HK-2 (cell line): Measurements from ENCODE around the gene NRG2.

ENCODE experiments used
- DNase-seq: peaks from one replicate; pipeline ENCODE4 v3.0.0-alpha.2; 2018; ENCODE audit not compliant: unreplicated experiment

The NRG2 gene

DNA sequence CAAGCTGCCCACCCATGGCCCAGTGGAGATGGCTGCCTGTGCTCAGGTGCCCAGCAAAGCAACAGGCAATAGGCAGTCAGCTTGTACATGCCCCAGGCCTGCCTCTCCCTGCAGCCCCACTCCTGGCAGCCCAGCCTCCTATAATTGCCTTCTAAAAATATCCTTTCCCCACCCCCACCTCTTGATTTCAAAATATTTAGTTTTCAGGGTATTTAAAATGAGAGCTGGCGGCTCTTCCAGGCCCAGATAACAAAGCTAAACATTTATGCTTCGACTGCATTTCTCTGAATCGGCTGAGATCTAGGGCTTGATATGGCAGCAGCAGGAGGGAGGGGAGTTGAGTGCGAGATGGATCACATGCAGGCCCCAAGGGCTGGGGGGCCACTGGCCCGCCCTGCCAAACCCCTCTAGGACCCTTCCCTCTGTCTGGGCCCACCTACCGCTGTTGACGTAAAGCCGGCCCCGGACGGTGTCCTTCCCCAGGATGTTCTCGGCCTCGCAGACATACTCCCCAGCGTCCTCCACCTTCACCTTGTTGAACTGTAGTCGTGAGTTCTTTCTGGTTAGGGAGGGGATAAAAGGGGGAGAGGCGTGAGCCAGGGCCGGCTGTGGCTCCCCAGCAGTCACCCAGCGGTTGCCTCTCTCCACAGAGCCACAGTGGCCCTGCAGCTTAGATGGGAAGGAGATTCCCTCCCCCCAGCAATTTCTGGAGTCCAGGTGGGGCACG lies 162.5 kb downstream of the NRG2 start:
- no peak for DNase-seq

- no peak for DNase-seq
Measured at GRCh38 chr5:139878093-139878492, 165.0 kb downstream of the NRG2 start.

DNA sequence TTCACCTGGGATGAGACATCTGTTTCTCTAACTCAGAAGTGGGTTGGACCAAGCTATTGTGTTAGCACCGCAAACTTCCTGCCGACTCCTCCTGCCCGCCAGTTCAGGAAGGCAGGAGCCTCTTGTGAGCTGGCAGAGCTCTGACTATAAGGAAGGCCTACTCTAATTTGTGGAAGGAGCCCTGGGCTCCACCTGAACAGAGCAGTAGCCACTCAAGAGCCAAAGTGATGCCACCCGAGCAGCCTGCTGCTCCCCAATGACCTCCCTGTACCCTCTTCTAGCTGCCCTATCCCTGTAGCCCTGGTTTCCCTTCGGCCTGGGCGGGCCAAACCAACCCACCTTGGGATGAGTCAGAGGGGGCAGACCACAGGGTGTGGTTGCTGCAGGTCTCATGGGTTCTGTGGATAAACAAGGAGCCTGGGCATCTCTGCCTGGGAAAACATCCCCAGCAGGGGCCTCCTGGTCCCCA lies 165.9 kb downstream of the NRG2 start:
- DNase-seq = no peak

DNA sequence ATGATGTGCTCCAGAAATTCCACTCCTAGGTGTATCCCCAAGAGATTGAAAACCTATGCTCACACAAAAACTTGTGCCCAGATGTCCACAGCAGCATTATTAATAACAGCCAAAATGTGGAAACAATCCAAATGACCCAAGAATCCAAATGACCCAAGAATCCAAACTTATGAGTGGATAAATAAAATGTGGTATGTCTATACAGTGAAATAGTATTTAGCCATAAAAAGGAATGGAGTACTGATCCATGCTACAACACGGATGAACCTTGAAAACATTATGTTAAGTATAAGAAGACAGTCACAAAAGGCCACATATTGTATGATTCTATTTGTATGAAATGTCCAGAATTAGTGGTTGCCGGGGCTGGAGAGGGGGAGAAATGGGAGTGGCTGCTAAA lies 167.1 kb downstream of the NRG2 start:
- no peak for DNase-seq

DNA sequence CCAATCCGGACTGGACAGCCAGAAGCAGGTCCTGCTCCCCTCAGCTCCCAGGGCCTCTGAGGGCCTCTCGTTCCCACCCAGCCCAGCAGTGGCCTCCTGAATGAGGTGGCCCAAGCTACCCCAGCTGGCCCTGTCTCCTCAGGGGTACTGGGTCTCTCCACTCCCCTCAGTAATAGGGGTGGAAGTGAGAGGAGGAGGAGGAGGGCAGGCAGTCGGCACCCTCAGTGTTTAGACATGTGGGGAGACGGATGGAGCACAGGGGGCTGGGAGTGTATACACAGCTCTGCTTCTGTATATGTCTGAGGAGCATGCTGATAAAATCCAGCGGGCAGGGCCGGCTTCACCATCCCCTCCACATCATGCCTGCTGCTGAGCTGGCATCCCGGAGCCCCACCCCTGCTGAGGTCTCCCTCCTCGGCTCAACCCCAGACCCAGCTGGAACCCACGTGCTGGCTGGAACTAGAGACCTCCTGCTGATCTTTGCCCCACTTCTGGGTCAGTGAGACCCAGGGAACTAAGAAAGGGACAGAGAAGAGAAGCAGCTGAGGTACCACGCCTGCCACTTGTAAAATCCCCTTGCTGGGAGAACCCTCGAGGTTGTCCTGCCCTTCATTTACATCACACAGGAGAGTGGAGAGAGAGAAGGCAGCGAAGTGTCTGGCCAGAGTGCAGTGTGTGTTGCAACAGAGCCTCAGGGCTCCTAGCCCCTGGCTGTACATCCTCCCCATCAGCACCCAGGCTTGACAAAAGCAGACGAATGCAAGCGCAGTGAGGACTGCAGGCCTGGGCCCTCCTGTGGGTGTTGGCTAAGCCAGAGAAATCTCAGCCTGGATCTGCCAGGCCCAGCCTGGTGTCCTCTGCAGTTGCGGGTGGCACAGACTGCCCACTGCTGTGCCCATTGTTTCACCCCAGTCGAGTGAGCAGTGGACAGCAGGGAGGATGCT lies 170.0 kb downstream of the NRG2 start:
- DNase-seq = no peak

DNA sequence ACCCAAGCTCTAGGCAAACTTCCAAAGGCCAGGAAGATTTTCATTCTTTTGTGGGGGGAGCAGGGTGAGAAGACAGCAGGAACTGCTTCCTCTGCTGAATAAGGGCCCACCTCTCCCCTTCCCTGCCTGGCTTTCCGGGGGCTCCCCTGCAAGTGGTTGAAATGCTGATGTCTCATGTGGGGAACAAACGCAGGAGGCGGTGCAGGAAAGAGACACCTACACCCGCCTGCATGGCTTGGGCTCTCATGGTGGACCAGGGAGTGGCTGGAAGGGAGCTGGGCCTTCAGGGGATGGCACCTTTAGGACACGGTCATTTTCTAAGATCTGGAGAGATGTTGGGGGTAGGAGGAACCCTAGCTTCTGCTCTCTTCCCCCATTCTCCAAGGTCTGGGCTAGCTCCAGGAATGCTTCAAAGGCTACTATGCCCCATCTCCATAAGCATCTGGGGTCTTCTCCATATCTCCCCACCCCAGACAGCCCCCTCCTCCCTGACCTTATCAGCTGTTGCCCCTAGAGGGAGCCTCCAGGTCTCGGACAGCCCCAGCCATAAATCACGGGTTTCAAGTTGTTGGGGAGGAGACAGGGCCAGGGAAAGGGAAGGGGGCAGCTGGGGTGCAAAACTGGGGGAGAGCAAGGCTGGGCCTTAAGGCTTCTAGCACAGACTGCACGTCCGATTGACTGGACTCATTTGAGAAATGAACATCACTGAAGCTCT lies 170.9 kb downstream of the NRG2 start:
- no peak for DNase-seq

GRCh38 chr5:139871614-139872013 lies 171.5 kb downstream of the NRG2 start:
- no peak for DNase-seq

DNA sequence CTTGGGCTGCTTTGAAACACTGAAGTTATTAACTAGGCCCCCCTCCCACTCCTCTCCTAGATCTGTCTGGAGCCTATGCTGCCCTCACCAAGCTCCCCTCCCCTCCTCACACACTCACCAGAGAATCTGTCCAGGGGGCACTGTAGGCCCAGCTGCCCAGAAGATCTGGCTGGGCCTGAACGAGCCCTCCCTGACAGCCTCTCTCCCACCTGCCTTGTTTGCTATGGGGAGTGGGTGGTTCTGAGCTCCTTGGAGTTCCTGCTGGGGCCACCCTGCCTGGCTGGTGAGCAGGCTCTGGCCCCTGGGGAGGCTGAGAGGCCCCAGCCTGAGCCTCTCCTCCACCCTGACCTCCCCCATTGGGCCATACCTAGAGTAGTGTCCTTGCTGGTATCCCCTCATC lies 172.4 kb downstream of the NRG2 start:
- no peak for DNase-seq

DNA sequence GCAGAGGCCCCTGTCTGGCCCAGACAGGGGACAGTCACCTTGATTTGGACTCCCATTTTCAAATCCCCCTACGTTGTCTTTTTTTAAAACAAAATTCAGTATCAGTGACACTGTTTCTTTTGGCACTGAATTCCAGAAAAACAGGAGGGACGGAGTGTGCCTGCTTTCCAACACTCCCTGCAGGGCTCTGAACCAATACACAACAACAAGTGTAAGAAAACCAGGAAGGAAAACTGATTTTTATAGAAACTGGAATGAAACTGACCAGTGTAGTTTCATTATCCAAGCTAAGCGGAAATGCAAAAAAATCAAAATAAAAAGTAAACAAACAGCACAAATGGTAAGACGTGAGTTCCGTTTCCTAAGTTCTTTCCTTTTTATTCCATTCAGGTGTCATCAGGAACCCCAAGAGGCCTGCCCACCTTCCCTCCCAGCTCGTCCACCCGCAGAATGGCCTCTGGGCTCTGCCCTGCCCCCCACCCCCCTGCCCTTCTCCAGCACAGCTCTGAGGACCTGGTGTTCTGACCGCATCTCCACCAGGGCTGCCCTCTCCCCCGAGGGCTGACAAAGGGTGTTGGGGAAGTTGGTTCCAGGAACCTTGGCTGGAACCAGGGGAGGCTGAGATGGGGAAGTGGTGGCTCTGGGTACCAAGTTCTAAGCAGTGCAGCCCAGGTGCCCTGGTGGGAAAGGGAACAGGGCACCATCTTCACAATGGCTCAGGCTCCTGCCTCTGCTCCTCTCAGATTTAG lies 173.9 kb downstream of the NRG2 start:
- DNase-seq = no peak

DNA sequence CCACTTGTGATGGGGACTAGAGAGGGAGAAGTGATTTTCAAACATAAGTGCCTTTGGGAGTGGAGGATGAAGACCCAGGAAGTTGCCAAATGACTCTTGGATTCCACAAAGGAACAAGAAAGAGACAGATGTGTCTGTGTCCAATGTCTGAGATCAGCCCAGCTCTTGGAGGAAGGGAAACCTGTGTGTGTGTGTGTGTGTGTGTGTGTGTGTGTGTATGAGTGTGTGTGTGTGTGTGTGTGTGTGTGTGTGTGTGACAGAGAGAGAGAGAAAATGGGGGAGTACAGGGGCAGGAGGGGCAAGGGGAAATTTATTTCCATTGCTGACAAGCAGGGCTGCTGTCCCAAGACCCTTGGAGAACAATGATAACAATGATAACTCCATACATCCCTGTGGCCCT lies 175.5 kb downstream of the NRG2 start:
- no peak for DNase-seq

DNA sequence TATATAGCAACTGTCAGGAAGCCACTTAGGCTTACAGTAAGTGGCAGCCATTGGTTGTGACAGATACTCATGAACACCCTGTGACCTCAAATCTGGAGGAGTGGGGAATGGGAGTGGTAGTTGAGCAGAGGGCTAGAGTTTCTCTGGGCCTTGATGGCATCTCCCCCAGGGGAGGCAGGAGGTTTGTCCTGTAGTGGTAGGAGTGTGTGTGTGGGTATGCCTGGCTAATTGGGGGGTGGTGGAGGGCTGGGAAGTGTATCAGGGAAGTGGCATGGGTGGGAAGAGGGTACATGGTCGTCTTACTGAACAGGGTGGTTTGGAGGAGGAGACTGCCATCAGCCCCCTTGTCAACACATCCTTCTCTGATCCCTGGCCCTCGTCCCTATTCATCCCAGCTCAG lies 176.0 kb downstream of the NRG2 start:
- no peak for DNase-seq

DNA sequence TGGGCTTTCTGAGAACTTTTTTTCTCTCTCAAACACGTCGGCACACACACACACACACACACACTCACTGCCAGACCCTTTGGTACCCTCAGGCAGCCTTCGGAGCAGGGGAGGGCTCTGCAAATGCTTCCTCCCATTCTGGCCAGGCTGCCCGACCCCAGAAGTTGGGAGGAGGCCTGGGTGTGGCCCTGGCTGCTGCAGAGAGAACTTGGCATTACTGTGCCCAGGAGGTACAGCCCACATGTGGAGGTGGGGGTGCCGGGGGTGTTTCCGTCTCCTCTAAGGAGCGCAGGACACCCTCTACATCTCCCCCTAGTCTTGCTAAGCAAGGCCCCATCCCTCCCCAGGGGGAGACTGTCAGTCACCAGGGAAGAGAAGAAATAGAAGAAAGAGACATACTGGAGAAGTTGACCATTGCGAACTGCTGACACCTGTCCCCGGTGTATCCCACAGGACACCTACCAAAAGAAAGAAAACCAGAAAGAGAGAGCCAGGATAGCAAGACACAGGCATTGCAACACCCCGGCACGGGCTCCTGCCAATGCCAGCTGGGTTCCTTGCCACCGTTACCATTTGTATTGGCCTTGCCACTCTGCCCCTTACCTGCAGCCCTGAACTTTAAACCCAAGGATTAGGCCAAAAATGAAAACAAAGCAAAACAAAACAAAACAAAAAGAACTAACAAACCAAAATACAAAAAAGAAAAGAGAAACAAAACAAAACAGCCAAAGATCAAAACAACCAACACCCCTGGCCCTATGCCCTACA lies 178.2 kb downstream of the NRG2 start:
- no peak for DNase-seq

DNA sequence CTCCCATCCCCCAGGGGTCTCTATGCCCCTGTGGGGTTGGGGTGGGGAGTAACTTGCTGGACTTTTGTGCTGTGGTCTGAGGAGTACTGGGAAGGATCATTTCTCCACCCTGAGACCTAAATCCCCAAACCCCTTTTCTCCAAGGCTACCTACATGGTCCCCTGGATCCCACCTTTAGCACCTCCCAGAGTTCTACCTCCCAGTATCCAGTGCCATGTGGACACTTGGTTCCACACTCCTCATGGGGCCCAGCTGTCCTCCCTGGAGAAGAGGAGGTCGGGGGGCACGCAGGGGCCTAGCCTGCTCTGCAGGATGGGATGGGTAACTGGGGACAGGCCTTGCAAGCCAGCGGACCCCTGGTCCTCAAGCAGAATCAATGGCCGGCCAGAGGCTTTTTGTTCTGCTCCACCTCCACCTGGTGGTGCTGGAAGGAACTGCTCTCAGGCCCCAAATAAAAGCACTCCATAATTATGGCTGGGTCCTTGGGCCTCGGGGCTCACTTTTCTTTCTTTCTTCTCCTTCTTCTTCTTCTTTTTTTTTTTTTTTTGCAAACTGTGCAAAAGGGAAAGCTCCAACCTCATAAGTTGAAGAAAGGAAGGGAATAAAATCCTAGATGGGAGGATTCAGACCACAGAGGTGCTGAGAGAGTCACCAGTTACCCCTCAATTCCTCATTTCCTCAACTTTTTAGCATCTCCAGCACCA lies 179.1 kb downstream of the NRG2 start:
- peak; percentile 39 for DNase-seq

DNA sequence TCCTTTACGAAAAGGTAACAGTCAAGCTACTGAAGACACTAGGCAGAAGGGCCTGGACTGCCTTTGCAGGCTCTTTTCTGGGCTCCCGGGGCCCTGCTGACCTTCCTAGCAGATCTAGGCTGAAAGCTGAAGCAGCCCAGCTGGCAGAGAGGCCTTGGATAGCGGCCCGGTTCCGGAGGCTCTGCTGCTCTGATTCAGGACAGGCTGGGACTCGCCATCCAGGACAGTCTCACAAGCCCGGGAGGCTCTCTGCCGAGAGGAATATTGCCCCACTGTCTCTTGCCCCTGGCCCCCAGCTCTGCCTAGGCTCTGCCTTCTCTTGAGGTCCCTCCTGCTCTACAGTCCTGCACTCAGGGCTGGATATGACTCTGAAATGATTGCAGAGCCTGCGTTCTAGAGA lies 179.7 kb downstream of the NRG2 start:
- DNase-seq = no peak

- no peak for DNase-seq
Measured at GRCh38 chr5:139862803-139863202, 180.3 kb downstream of the NRG2 start.

- DNase-seq = no peak
Measured at GRCh38 chr5:139862313-139862712, 180.8 kb downstream of the NRG2 start.

GRCh38 chr5:139861889-139862207 lies 181.3 kb downstream of the NRG2 start:
- no peak for DNase-seq

- no peak for DNase-seq
Measured at GRCh38 chr5:139861021-139861888, 181.8 kb downstream of the NRG2 start.

DNA sequence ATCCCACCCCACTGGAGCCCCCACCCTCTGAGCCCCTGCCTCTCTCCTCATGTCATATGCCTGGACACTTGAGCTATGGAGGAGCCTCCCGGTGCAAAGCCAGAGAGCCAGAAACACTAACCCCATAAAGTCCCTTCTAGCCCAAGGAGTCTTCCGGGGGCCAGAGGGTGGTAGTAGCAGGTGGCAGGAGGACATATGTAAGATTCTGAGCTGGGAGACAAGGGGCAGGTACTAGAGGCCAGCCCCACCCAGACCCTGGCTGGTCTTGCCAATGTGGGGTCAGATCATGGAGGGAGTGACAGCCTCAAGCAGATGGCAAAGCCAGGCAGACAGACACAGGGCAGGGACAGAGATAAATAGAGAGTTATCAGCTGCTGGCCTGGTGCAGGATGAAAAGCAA lies 184.1 kb downstream of the NRG2 start:
- DNase-seq = no peak
